Measurements from ENCODE around the gene RTN1. TPM values are rescaled to one million over a fixed set of nuclear protein-coding genes. Genes with fewer than 3 reads are reported as not detected.

Gene RTN1
- total RNA-seq, 2 experiments from 2014 or later: not detected

DNA sequence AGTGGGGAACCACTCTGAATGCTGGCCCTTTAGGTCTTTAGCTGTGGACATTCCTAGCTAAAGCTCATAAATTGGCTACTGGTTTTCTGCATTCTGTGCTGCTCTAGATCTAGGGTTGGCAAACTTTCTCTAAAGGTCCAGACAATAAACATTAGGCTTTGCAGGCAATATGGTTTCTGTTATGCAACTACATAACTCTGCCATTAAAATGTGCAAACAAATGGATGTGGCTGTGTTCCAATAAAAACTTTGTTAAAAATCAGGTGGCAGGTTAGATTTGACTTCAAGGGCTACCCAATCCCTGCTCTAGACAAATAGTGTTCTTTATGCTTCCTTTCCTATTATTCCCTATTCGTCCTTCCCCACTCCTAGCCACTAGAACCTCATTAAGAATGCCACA is 42.6 kb upstream of the RTN1 start:
- Histone ChIP-seq H3K9me3 (ENCODE audit: low read length) (no peaks in the 10 kb centered on the region), H3K4me1 (ENCODE audit: insufficient read depth, low read length, poor library complexity, severe bottlenecking) (no peaks in the 10 kb centered on the region), H4K20me1 (ENCODE audit: insufficient read depth, low read length) (no peaks in the 10 kb centered on the region), H3K4me3 (ENCODE audit: low read depth, low read length, poor library complexity, severe bottlenecking) (no peak overlapping the region), H3K9me2 (ENCODE audit: insufficient read depth, low read length) (no peaks in the 10 kb centered on the region), H3K4me2 (ENCODE audit: low read length) (no peak overlapping the region), H2AFZ (ENCODE audit: low read length) (no peak overlapping the region), H3K36me3 (ENCODE audit: insufficient read depth, low read length) (no peaks in the 10 kb centered on the region), H3K79me2 (ENCODE audit: insufficient read depth, low read depth, low read length) (no peaks in the 10 kb centered on the region), H3K27ac (ENCODE audit: low read depth, low read length, poor library complexity, severe bottlenecking) (no peak overlapping the region)
- ChIA-PET POLR2A (no interaction called here), CTCF (ENCODE audit: unreplicated experiment) (no interaction called here)
- intact Hi-C loops (cut with micrococcal nuclease; ENCODE audit: unreplicated experiment): no loop called here
- no TSS peak for BruUV-seq (replicated peaks)
- TF ChIP-seq EZH2phosphoT487 (IDR thresholded peaks at IDR 0.05; ENCODE audit: borderline replicate concordance, low read depth, low read length): no peak
- TF ChIP-seq, protein P1, sequence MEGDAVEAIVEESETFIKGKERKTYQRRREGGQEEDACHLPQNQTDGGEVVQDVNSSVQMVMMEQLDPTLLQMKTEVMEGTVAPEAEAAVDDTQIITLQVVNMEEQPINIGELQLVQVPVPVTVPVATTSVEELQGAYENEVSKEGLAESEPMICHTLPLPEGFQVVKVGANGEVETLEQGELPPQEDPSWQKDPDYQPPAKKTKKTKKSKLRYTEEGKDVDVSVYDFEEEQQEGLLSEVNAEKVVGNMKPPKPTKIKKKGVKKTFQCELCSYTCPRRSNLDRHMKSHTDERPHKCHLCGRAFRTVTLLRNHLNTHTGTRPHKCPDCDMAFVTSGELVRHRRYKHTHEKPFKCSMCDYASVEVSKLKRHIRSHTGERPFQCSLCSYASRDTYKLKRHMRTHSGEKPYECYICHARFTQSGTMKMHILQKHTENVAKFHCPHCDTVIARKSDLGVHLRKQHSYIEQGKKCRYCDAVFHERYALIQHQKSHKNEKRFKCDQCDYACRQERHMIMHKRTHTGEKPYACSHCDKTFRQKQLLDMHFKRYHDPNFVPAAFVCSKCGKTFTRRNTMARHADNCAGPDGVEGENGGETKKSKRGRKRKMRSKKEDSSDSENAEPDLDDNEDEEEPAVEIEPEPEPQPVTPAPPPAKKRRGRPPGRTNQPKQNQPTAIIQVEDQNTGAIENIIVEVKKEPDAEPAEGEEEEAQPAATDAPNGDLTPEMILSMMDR (conservative IDR thresholded peaks at IDR 0.05; ENCODE audit: low read length): no peak
- no peak for DNase-seq (ENCODE audit: low spot score)

DNA sequence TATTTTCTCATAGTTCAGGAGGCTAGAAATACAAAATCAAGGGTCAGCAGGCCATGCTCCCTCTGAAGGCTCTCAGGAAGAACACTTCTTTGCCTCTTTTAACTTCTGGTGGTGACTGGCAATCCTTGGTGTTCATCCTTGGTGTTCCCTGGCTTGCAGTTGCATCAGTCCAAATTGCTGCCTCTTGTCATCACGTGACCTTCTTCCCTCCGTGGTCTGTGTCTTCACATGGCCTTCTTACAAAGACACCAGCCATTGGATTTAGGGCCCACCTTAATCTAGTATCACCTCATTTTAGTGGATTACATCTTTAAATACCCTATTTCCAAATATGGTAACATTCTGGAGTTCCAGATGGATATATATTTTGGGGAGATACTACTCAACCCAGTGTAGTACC is 41.9 kb upstream of the RTN1 start:
- no TSS peak for BruUV-seq (replicated peaks)
- POLR2A ChIA-PET: no interaction called here
- no peak for TF ChIP-seq EZH2phosphoT487 (IDR thresholded peaks at IDR 0.05; ENCODE audit: borderline replicate concordance, low read depth, low read length)
- TF ChIP-seq, protein P1 (conservative IDR thresholded peaks at IDR 0.05; ENCODE audit: low read length): no peak
- H3K4me3 ChIP-seq (ENCODE audit: low read depth, low read length, poor library complexity, severe bottlenecking): no peak overlapping the region
- H3K36me3 ChIP-seq (ENCODE audit: insufficient read depth, low read length): no peaks in the 10 kb centered on the region
- no peak overlapping the region for H3K27ac ChIP-seq (ENCODE audit: low read depth, low read length, poor library complexity, severe bottlenecking)
- H3K9me2 ChIP-seq (ENCODE audit: insufficient read depth, low read length): no peaks in the 10 kb centered on the region
- DNase-seq (ENCODE audit: low spot score): no peak
- no peak overlapping the region for H2AFZ ChIP-seq (ENCODE audit: low read length)
- no peak overlapping the region for H3K4me2 ChIP-seq (ENCODE audit: low read length)
- no peaks in the 10 kb centered on the region for H3K79me2 ChIP-seq (ENCODE audit: insufficient read depth, low read depth, low read length)
- intact Hi-C loops (cut with micrococcal nuclease; ENCODE audit: unreplicated experiment): no loop called here
- H3K4me1 ChIP-seq (ENCODE audit: insufficient read depth, low read length, poor library complexity, severe bottlenecking): no peaks in the 10 kb centered on the region
- CTCF ChIA-PET (ENCODE audit: unreplicated experiment): no interaction called here
- H4K20me1 ChIP-seq (ENCODE audit: insufficient read depth, low read length): no peaks in the 10 kb centered on the region
- H3K9me3 ChIP-seq (ENCODE audit: low read length): no peaks in the 10 kb centered on the region

DNA sequence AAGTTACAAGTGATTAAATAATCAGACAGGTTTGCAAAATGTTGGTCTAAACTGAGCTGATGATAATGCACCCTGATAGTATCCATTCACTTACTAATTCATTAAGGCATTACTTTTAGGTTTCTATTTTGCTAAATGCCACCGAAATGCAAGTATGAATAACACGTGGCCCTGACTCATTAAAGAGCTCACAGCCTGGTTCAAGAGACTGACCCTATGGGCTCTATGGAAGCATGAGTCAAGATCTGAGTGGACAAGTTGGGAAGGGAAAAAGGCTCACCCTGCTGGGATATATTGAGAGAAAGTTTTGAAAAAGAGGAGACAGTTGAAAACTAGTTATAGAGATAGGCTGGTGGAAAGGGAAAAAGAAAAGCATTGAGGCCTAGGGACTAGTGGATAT is 34.6 kb upstream of the RTN1 start:
- Histone ChIP-seq H3K79me2 (ENCODE audit: insufficient read depth, low read depth, low read length) (no peaks in the 10 kb centered on the region), H2AFZ (ENCODE audit: low read length) (no peak overlapping the region), H3K27ac (ENCODE audit: low read depth, low read length, poor library complexity, severe bottlenecking) (no peak overlapping the region), H3K4me1 (ENCODE audit: insufficient read depth, low read length, poor library complexity, severe bottlenecking) (no peaks in the 10 kb centered on the region), H3K9me3 (ENCODE audit: low read length) (no peaks in the 10 kb centered on the region), H3K9me2 (ENCODE audit: insufficient read depth, low read length) (no peaks in the 10 kb centered on the region), H3K36me3 (ENCODE audit: insufficient read depth, low read length) (no peaks in the 10 kb centered on the region), H3K4me3 (ENCODE audit: low read depth, low read length, poor library complexity, severe bottlenecking) (no peak overlapping the region), H4K20me1 (ENCODE audit: insufficient read depth, low read length) (no peaks in the 10 kb centered on the region), H3K4me2 (ENCODE audit: low read length) (no peak overlapping the region)
- BruUV-seq (replicated peaks): no TSS peak
- TF ChIP-seq, protein P1 (conservative IDR thresholded peaks at IDR 0.05; ENCODE audit: low read length): no peak
- no peak for TF ChIP-seq EZH2phosphoT487 (IDR thresholded peaks at IDR 0.05; ENCODE audit: borderline replicate concordance, low read depth, low read length)
- ChIA-PET CTCF (ENCODE audit: unreplicated experiment) (interaction anchor here (0.6 kb wide), 1 partner anchor 426 kb away, joined by 3 read pairs; no protein-coding TSS in a partner anchor), POLR2A (interaction anchor here (1.2 kb wide), 1 partner anchor 30 kb away, joined by 3 read pairs; no protein-coding TSS in a partner anchor)
- no peak for DNase-seq (ENCODE audit: low spot score)
- intact Hi-C loops (cut with micrococcal nuclease; ENCODE audit: unreplicated experiment): no loop called here
